SK-N-MC (cell line): Measurements from ENCODE around the gene OR52D1.

Source experiments
- EZH2 ChIP-seq: fragments of 200-600 bp; sonication (generic); IDR thresholded peaks from one replicate; pipeline ENCODE4 v1.6.1; 2017; ENCODE audit warnings: antibody characterized with exemption
- FOXP2 ChIP-seq: optimal IDR thresholded peaks from 2 replicates; pipeline ENCODE3; 2011; ENCODE audit warnings: mild to moderate bottlenecking, moderate library complexity; ENCODE audit not compliant: insufficient read depth; ENCODE audit errors: extremely low read length, control extremely low read depth
- POLR2AphosphoS5 ChIP-seq: IDR thresholded peaks from 2 replicates; pipeline ENCODE4 v1.6.1; 2012; ENCODE audit warnings: mild to moderate bottlenecking, low read depth, low read length, borderline replicate concordance

GRCh38 chr11:5504403-5504921 is 16.0 kb downstream of the OR52D1 start:
- TF ChIP-seq POLR2AphosphoS5 (no peak), EZH2 (no peak), FOXP2 (no peak)
